GM12873 (cell line): ENCODE results near the gene UBAP1.

Source experiments
- CTCF ChIP-seq: IDR thresholded peaks from 2 replicates; pipeline ENCODE4 v1.5.1; 2012; ENCODE audit warnings: low read depth, mild to moderate bottlenecking, moderate library complexity, low read length, control low read depth; ENCODE audit not compliant: insufficient read depth; ENCODE audit errors: missing control alignments

The UBAP1 gene

GRCh38 chr9:34267660-34268059 lies 88.8 kb downstream of the UBAP1 start:
- no peak for TF ChIP-seq CTCF

- TF ChIP-seq CTCF = no peak
Measured at GRCh38 chr9:34271265-34272006, 92.6 kb downstream of the UBAP1 start.

GRCh38 chr9:34272101-34272541 lies 93.3 kb downstream of the UBAP1 start:
- no peak for TF ChIP-seq CTCF

- TF ChIP-seq CTCF = no peak
Measured at GRCh38 chr9:34275811-34276210, 97.0 kb downstream of the UBAP1 start.

- TF ChIP-seq CTCF = no peak
Measured at GRCh38 chr9:34276772-34277171, 97.9 kb downstream of the UBAP1 start.

- no peak for TF ChIP-seq CTCF
Measured at GRCh38 chr9:34279411-34279810, 100.6 kb downstream of the UBAP1 start.

GRCh38 chr9:34282096-34282495 lies 103.3 kb downstream of the UBAP1 start:
- no peak for TF ChIP-seq CTCF
